ENCODE measurements around the gene TUBGCP6.

The TUBGCP6 gene

DNA sequence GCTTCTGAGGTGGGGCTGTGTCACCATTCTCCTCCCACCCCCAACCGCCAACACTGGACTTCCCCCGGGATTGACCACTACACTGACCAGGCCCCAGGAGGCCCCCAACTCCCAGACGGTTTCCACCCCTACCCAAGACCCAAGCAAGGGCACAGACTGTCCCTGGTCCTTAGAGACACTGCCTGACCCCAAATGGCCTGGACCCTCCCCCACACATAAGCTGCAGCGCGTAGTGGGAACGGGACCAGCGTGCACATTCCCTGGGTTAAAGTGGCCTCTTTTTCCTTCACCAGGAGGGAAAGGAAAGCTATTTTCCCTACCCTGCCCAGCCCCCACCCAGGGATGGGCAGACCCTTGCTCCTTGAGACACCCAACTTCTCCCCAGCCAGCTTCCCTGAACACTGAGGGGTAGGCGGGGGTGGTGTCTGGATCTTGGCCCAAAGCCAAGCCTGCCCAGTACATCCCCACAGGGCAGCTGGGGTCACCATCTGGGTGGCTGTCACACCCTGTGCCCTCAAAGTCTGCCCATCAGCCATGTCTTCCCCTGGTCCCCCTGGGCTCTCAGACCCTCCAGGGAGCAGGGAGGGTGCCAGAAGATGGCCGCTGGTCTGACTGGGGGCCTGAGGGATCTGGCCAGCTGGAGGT lies 18.3 kb upstream of the TUBGCP6 start:
- DNase-seq (ENCODE audit: low read depth in 3 of 3) = no peak

- DNase-seq (ENCODE audit: low read depth in 3 of 3) = no peak
These were observed 17.7 kb upstream of the TUBGCP6 start for GRCh38 chr22:50262460-50262911.

DNA sequence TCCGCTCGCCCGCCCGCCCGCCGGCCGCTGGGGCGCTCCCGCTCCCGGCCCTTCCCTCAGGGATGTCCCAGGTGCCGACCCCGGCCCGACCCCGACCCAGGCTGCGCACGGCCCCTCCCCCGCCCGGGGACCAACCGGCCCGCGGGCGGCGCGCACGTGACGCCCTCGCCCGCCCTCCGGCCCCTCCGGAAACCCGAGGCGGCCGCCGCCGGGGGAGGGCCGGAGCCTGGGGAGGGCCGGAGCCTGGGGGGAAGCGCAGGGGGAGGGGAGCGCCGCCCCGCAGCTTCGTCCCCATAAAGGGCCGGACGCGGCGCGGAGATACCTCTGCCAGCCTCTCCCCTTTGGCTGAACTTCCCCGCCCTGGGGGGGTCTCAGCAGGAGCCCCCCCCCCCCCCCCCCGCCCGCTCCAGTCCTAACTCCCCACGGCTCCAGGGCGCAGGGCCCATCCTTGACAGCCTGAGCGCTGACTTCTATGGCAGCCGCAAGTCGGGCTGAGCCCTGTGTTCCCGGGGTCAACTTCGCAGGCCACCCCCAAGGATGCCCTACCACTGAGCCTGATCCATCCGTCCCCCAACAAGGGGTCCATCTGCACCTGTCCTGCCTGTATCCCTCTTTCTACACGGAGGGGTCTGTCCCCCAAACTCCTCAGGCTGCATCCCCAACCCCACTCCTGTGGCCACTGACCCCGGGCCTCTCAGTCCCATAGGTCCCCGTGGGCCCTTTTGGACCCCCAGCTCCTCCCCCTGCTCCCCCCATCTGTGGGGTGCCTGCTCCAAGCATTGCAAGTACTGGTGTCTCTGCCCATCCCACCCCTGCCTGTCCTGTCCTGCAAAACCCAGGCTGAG lies 17.0 kb upstream of the TUBGCP6 start, which contains the start of gene MAPK12:
Gene MAPK12, minus strand, starts transcription at position 69 of the 845 bp plus-strand sequence. CDS start 174 bp downstream, outside the sequence.
- DNase-seq (ENCODE audit: low read depth in 3 of 3) = no peak

GRCh38 chr22:50260801-50261614 lies 16.2 kb upstream of the TUBGCP6 start:
- peak in 1 of 3 experiments; percentile 37 for DNase-seq (ENCODE audit: low read depth in 3 of 3)

GRCh38 chr22:50260434-50260800 lies 15.6 kb upstream of the TUBGCP6 start:
- no peak for DNase-seq (ENCODE audit: low read depth in 3 of 3)

- DNase-seq (ENCODE audit: low read depth in 3 of 3) = no peak
These were observed 14.5 kb upstream of the TUBGCP6 start for GRCh38 chr22:50259302-50259701.

DNA sequence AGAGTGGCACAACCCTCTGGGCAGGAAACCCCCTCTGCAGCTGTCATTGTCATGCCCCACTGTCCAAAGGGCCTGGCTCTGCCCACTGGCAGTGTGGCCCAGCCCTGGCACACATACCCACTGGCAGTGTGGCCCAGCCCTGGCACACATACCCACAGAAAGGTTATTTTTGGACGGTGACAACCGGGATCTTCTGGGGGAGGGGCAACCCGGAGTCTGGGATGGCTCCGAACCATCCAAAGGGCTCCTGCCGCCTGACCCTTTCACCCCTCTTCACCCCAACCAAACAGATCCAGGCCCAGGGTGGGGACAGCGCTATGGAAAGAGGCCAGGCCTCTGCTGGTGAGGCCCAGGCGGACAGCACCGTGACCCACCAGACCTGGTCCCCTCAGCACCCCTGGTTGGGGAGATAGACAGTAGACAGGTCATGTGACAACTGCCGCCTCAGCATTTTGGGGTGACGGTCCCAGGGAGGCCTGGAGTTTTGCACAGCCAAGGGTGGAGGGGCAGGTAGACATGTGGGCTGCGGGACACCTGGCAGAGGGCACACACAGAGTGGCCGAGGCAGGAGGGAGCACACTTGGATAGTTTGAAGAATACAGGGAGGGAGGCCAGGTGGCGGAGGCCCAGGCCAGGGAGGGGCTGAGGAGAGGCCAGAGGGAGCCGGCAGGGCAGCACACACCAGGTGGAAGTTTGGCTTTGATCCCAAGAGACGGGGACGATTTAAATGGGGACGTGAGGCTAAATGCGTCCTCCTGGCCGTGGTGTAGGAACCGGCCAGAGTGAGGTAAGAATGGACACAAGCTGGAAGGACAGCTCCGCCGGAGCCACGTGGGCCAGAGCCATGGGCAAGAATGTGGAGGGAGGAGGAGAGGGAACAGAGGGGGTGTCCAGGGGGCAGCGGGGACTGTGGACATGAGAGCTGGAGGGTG lies 13.8 kb upstream of the TUBGCP6 start:
- DNase-seq (ENCODE audit: low read depth in 3 of 3) = no peak

DNA sequence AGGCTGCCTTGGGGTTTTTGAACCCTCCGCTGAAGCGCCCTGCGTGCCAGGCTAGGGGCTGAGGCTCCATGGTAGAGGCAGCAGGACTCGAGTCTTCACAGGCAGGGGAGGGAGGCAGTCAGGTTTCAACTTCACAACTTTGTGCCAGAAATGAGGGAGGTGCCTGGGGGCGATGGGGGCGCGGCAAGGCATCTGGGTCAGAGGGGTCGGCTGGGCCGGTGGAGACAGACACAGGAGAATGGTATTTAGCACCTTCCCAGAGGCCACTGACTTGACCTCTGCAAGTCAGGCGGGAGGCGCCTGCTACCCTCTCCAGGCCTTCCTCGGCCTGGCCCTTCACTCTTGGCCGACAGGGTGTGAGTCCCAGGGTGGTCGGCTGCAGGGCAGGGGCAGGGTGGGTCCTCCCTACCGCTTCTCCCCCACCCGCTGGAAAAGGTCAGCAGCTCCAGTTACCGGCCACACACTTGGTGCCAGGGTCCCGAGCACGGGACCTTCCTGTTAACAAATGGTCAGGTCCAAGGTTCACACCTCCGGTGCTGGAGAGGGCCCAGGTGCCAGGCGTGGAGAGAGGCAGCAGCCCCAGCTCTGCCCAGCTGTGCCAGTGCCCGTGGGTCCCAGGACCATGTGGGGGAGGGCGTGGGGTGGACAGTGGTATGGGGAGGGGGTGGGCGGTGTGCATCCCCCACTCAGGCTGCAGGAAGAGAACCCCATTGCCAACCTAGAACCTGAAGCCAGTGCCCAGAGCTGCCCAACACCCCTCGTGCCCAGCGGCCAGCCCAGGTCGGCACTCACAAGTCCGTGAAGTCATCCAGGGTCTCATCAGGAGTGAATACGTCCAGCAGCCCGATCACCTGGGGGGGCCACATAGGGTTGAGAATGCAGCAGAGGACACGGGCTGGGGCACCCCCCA lies 12.9 kb upstream of the TUBGCP6 start:
- DNase-seq (ENCODE audit: low read depth in 3 of 3) = no peak

- no peak for DNase-seq (ENCODE audit: low read depth in 3 of 3)
These were observed 12.2 kb upstream of the TUBGCP6 start for GRCh38 chr22:50257041-50257440.

GRCh38 chr22:50256258-50256862 lies 11.5 kb upstream of the TUBGCP6 start:
- DNase-seq (ENCODE audit: low read depth in 3 of 3) = no peak

DNA sequence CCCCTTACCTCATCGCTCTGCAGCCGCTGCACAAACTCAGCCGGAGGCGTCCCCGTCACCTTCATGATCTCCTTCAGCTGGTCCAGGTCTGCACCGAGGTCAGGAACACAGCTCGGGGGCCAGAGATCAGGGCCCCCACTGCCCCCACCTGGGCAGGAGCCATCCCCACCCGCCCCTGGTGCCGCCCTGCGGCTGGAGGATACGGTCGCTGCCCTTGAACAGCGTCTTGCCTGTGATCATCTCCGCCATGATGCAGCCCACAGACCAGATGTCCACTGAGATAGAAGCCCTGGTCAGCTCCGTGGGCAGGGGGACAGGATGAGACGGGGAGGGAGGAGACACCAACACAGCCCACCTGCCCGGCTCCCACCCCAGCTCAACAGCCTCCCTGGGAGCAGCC lies 10.8 kb upstream of the TUBGCP6 start:
- DNase-seq (ENCODE audit: low read depth in 3 of 3) = no peak

- no peak for DNase-seq (ENCODE audit: low read depth in 3 of 3)
These were observed 10.3 kb upstream of the TUBGCP6 start for GRCh38 chr22:50255099-50255498.

DNA sequence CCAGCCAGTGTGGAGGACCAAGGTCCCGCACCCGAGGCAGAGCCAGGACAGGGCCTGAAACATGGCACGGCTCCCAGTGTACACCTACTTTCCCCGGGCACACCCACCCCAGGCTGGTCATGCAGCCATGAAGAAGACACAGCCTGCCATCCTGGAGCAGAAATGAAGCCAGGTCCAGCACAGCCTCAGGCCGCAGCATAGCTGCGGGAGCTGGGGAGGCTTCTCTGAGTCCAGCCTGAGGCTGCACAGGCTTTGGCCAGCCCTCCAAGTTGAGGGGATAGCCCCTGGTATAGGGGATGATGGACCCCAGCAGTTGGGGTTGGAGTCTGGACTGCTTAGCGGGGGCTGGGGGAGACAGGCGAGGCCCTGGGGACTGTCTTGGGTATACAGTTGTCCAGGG lies 9.1 kb upstream of the TUBGCP6 start:
- no peak for DNase-seq (ENCODE audit: low read depth in 3 of 3)

GRCh38 chr22:50253046-50253915 lies 8.5 kb upstream of the TUBGCP6 start:
- no peak for DNase-seq (ENCODE audit: low read depth in 3 of 3)

GRCh38 chr22:50252082-50253045 lies 7.5 kb upstream of the TUBGCP6 start:
- peak; percentile 45 to 64 (median 55) for DNase-seq (ENCODE audit: low read depth in 3 of 3)

GRCh38 chr22:50251477-50252081 lies 6.8 kb upstream of the TUBGCP6 start:
- no peak for DNase-seq (ENCODE audit: low read depth in 3 of 3)

Measured in stimulated activated CD4-positive, alpha-beta T cell treated with anti-CD3 and anti-CD28 coated beads, TNF-alpha, amount 100 ng/mL, for 24 hours (primary cell).